ENCODE data around the gene CHCT1. TPM values are rescaled to one million over a fixed set of nuclear protein-coding genes. Genes with fewer than 3 reads are reported as not detected.

Gene CHCT1
- total and polyA plus RNA-seq, 2 of the 8 experiments (the other 6 are each of a cell fraction or from before 2014, with no cell fraction given): 0.06 TPM; not detected in 1

GRCh38 chr17:60468371-60468770, 46.1 kb downstream of the CHCT1 start:
- H3K56ac ChIP-seq (replicated peaks; ENCODE audit: insufficient read length, low read depth, low read length): no peak overlapping the region
- no peak overlapping the region for H2BK12ac ChIP-seq (ENCODE audit: low read depth, low read length)
- H4K5ac ChIP-seq (ENCODE audit: insufficient read length, low read depth, low read length): no peak overlapping the region
- H2BK120ac ChIP-seq (replicated peaks; ENCODE audit: low read depth, low read length): no peak overlapping the region
- H2AFZ ChIP-seq (ENCODE audit: low read length): no peak overlapping the region
- no peak overlapping the region for H3K9ac ChIP-seq (replicated peaks in 1 of 4; ENCODE audit: extremely low read depth in 1 of 4, low read depth in 3 of 4, low read length in 3 of 4)
- no peaks in the 10 kb centered on the region for H3K9me3 ChIP-seq (ENCODE audit: insufficient read depth in 2 of 2, low read depth in 1 of 2, low read length in 1 of 2)
- TF ChIP-seq RFX5 (IDR thresholded peaks at IDR 0.05; ENCODE audit: borderline replicate concordance, low read depth, low read length) (no peak), BCL11A (IDR thresholded peaks at IDR 0.05; ENCODE audit: low read depth in 2 of 2, low read length in 2 of 2) (no peak), CHD1 (IDR thresholded peaks at IDR 0.05; ENCODE audit: low read depth, low read length) (no peak), RNF2 (IDR thresholded peaks at IDR 0.05; ENCODE audit: borderline replicate concordance, low read depth, low read length, missing control alignments, poor library complexity, severe bottlenecking) (no peak), SUZ12 (IDR thresholded peaks at IDR 0.05; ENCODE audit: low read length) (no peak), PHF8 (conservative IDR thresholded peaks at IDR 0.05; ENCODE audit: low read depth, low read length) (no peak), FOSL1 (IDR thresholded peaks at IDR 0.05; ENCODE audit: insufficient read depth, low read depth, low read length) (no peak), SRF (IDR thresholded peaks at IDR 0.05; ENCODE audit: low read depth, low read length) (no peak), MAFK (IDR thresholded peaks at IDR 0.05; ENCODE audit: low read depth, low read length) (no peak), CTBP2 (IDR thresholded peaks at IDR 0.05; ENCODE audit: borderline replicate concordance, insufficient read depth, insufficient read length, low read length) (no peak), RXRA (IDR thresholded peaks at IDR 0.05; ENCODE audit: insufficient read depth, low read depth, low read length) (no peak), BRCA1 (IDR thresholded peaks at IDR 0.05; ENCODE audit: low read depth, low read length) (no peak)
- H4K8ac ChIP-seq (ENCODE audit: extremely low read depth, insufficient read depth, low read length): no peak overlapping the region
- H2BK15ac ChIP-seq (ENCODE audit: low read length): no peak overlapping the region
- H2BK5ac ChIP-seq (ENCODE audit: low read depth, low read length): no peak overlapping the region
- H3K79me1 ChIP-seq (ENCODE audit: low read depth, low read length): no peaks in the 10 kb centered on the region
- FAIRE-seq (no peak), DNase-seq (ENCODE audit: low read depth in 1 of 2, low spot score in 2 of 2) (no peak)
- H3K27me3 ChIP-seq (replicated peaks in 1 of 4; ENCODE audit: control insufficient read depth in 3 of 4, extremely low read depth in 1 of 4, insufficient read depth in 3 of 4, low read length in 3 of 4): no peaks in the 10 kb centered on the region
- H4K20me1 ChIP-seq (replicated peaks in 1 of 2; ENCODE audit: control insufficient read depth in 1 of 2, insufficient read depth in 2 of 2, low read length in 2 of 2): no peaks in the 10 kb centered on the region
- no peak overlapping the region for H4K91ac ChIP-seq (replicated peaks; ENCODE audit: insufficient read length, low read length)
- no peak overlapping the region for H3K4me3 ChIP-seq (ENCODE audit: extremely low read depth in 1 of 4, insufficient read depth in 2 of 4, low read depth in 3 of 4, low read length in 4 of 4)
- no peak overlapping the region for H2BK20ac ChIP-seq (ENCODE audit: low read length)
- H3K4ac ChIP-seq (replicated peaks; ENCODE audit: insufficient read length, low read depth, low read length): no peak overlapping the region
- H3K18ac ChIP-seq (ENCODE audit: extremely low read depth, low read length): no peak overlapping the region
- no peaks in the 10 kb centered on the region for H3K79me2 ChIP-seq (ENCODE audit: control insufficient read depth in 1 of 2, insufficient read depth in 2 of 2, low read length in 2 of 2)
- ChIA-PET CTCF (ENCODE audit: partially characterized antibody) (interaction anchor here (2.3 kb wide), 1 partner anchor 172 kb away, joined by 16 read pairs; no protein-coding TSS in a partner anchor), POLR2A (ENCODE audit: partially characterized antibody) (no interaction called here)
- no peak overlapping the region for H3K4me2 ChIP-seq (ENCODE audit: insufficient read depth in 1 of 2, low read depth in 2 of 2, low read length in 2 of 2)
- no peak overlapping the region for H3K23ac ChIP-seq (ENCODE audit: insufficient read length)
- H3K23me2 ChIP-seq (ENCODE audit: low read depth, low read length): no peaks in the 10 kb centered on the region
- no peaks in the 10 kb centered on the region for H3K4me1 ChIP-seq (replicated peaks in 1 of 4; ENCODE audit: control insufficient read depth in 3 of 4, insufficient read depth in 4 of 4, low read length in 3 of 4)
- H3K27ac ChIP-seq (ENCODE audit: low read depth, low read length): no peak overlapping the region
- H2AK5ac ChIP-seq (ENCODE audit: low read depth, low read length): no peak overlapping the region
- H3K36me3 ChIP-seq (ENCODE audit: control insufficient read depth in 2 of 4, insufficient read depth in 4 of 4, low read length in 3 of 4): peaks cover 0 to 25% (median 5%) of the 10 kb centered on the region in 4 experiments; a peak in 7 of 8 replicates
- no peak overlapping the region for H3K14ac ChIP-seq (ENCODE audit: insufficient read length)

Data from H1 (cell line).